GM21529 (cell line): ENCODE results near the gene PARP15.
"Not testable (repeated sequence)": the region's sequence is repeated elsewhere in the genome, so short reads cannot be mapped to it uniquely, and the experiment has no call there.

ENCODE experiments used
- ATAC-seq: cut with Tn5 transposase; IDR thresholded peaks from one replicate; pipeline ENCODE4 v1.9.1; 2021; ENCODE audit not compliant: unreplicated experiment

The PARP15 gene

GRCh38 chr3:122577409-122578031 is at the start of gene PARP15:
Gene PARP15, plus strand, starts transcription at chr3:122577650. Its CDS starts 18 bp downstream, at chr3:122577668.
- ATAC-seq: no peak

- no peak for ATAC-seq
Measured at GRCh38 chr3:122530164-122530563, 47.3 kb upstream of the PARP15 start.

GRCh38 chr3:122533480-122533879 is 44.0 kb upstream of the PARP15 start:
- ATAC-seq: no peak

- ATAC-seq: peak; percentile 100
Measured at GRCh38 chr3:122533931-122534334, 43.5 kb upstream of the PARP15 start.

GRCh38 chr3:122535964-122536631 is 41.4 kb upstream of the PARP15 start:
- ATAC-seq: no peak

GRCh38 chr3:122536632-122537001 is 40.8 kb upstream of the PARP15 start:
- no peak for ATAC-seq

GRCh38 chr3:122538956-122539490 is 38.4 kb upstream of the PARP15 start:
- ATAC-seq: no peak

GRCh38 chr3:122546151-122546550 is 31.3 kb upstream of the PARP15 start:
- no peak for ATAC-seq

GRCh38 chr3:122548076-122548475 is 29.4 kb upstream of the PARP15 start:
- ATAC-seq: no peak

GRCh38 chr3:122548619-122549018 is 28.8 kb upstream of the PARP15 start:
- ATAC-seq: no peak

GRCh38 chr3:122553171-122553570 is 24.3 kb upstream of the PARP15 start:
- ATAC-seq: no peak

- ATAC-seq: no peak
Measured at GRCh38 chr3:122555275-122556071, 22.0 kb upstream of the PARP15 start.

- no peak for ATAC-seq
Measured at GRCh38 chr3:122557356-122557755, 20.1 kb upstream of the PARP15 start.

GRCh38 chr3:122558605-122559004 is 18.8 kb upstream of the PARP15 start:
- no peak for ATAC-seq

- no peak for ATAC-seq
Measured at GRCh38 chr3:122559906-122560305, 17.5 kb upstream of the PARP15 start.

- ATAC-seq: no peak
Measured at GRCh38 chr3:122560680-122561079, 16.8 kb upstream of the PARP15 start.

- no peak for ATAC-seq
Measured at GRCh38 chr3:122562923-122563716, 14.3 kb upstream of the PARP15 start.

- no peak for ATAC-seq
Measured at GRCh38 chr3:122563717-122564025, 13.8 kb upstream of the PARP15 start.

- peak; percentile 74 for ATAC-seq
Measured at GRCh38 chr3:122564155-122564912, 13.1 kb upstream of the PARP15 start, which contains the start of the genes DTX3L and PARP9. Gene DTX3L, plus strand, starts transcription at chr3:122564338. Its CDS starts 89 bp downstream, at chr3:122564427. Gene PARP9, minus strand, starts transcription at chr3:122564300. Its CDS starts 4,680 bp downstream, at chr3:122559620.

- ATAC-seq: not testable (repeated sequence)
Measured at GRCh38 chr3:122568131-122568530, 9.3 kb upstream of the PARP15 start.
